ENCODE results near the gene EPS8L1. TPM values are rescaled to one million over a fixed set of nuclear protein-coding genes. Genes with fewer than 3 reads are reported as not detected.
"Not testable (repeated sequence)": the region's sequence is repeated elsewhere in the genome, so short reads cannot be mapped to it uniquely, and the experiment has no call there.

EPS8L1 gene
- total RNA-seq, 1 donor from 2014 or later, result 180 TPM

- no peaks in the 10 kb centered on the region for H3K4me1 ChIP-seq
- H3K27me3 ChIP-seq, result no peaks in the 10 kb centered on the region
- no peak overlapping the region for H3K4me3 ChIP-seq
- H3K9me3 ChIP-seq, result no peaks in the 10 kb centered on the region
- H3K36me3 ChIP-seq, result no peaks in the 10 kb centered on the region
- DNase-seq (ENCODE audit: extremely low spot score in 2 of 2), result no peak
- TF ChIP-seq CTCF (IDR thresholded peaks at IDR 0.05), result no peak
- TF ChIP-seq POLR2AphosphoS5 (IDR thresholded peaks at IDR 0.05; ENCODE audit: insufficient read depth in 1 of 2, low read depth in 1 of 2), result no peak
- TF ChIP-seq POLR2A (IDR thresholded peaks at IDR 0.05), result no peak
- H3K27ac ChIP-seq, result no peak overlapping the region
- intact Hi-C loops (cut with DNase I), result no loop called here
Measured at GRCh38 chr19:55032170-55032800, 43.4 kb upstream of the EPS8L1 start.

GRCh38 chr19:55032976-55033643 lies 42.6 kb upstream of the EPS8L1 start:
- DNase-seq (ENCODE audit: extremely low spot score in 2 of 2); intact Hi-C loops (cut with DNase I): not testable (repeated sequence)

GRCh38 chr19:55034751-55035150 lies 40.9 kb upstream of the EPS8L1 start:
- intact Hi-C loops (cut with DNase I), result no loop called here

More at GRCh38 chr19:55032976-55033643, 42.6 kb upstream of the EPS8L1 start:
- H3K36me3 ChIP-seq, H3K9me3 ChIP-seq, H3K4me1 ChIP-seq, H3K4me3 ChIP-seq, H3K27ac ChIP-seq, H3K27me3 ChIP-seq: not testable (repeated sequence)

GRCh38 chr19:55036058-55036457 lies 39.6 kb upstream of the EPS8L1 start:
- H3K27me3 ChIP-seq, result no peaks in the 10 kb centered on the region
- intact Hi-C loops (cut with DNase I), result no loop called here
- H3K4me1 ChIP-seq, result no peaks in the 10 kb centered on the region
- no peak for DNase-seq (ENCODE audit: extremely low spot score in 2 of 2)
- H3K4me3 ChIP-seq, result no peak overlapping the region
- H3K36me3 ChIP-seq, result no peaks in the 10 kb centered on the region
- H3K9me3 ChIP-seq, result no peaks in the 10 kb centered on the region
- no peak for TF ChIP-seq CTCF (IDR thresholded peaks at IDR 0.05)
- no peak for TF ChIP-seq POLR2AphosphoS5 (IDR thresholded peaks at IDR 0.05; ENCODE audit: insufficient read depth in 1 of 2, low read depth in 1 of 2)
- no peak for TF ChIP-seq POLR2A (IDR thresholded peaks at IDR 0.05)
- H3K27ac ChIP-seq, result no peak overlapping the region

More at GRCh38 chr19:55034751-55035150, 40.9 kb upstream of the EPS8L1 start:
- no peaks in the 10 kb centered on the region for H3K4me1 ChIP-seq
- H3K4me3 ChIP-seq, result no peak overlapping the region
- H3K9me3 ChIP-seq, result no peaks in the 10 kb centered on the region
- TF ChIP-seq POLR2A (IDR thresholded peaks at IDR 0.05) (no peak), POLR2AphosphoS5 (IDR thresholded peaks at IDR 0.05; ENCODE audit: insufficient read depth in 1 of 2, low read depth in 1 of 2) (no peak), CTCF (IDR thresholded peaks at IDR 0.05) (no peak)
- H3K36me3 ChIP-seq, result no peaks in the 10 kb centered on the region
- DNase-seq (ENCODE audit: extremely low spot score in 2 of 2), result no peak
- H3K27me3 ChIP-seq, result no peaks in the 10 kb centered on the region
- H3K27ac ChIP-seq, result no peak overlapping the region

GRCh38 chr19:55037603-55038002 lies 38.1 kb upstream of the EPS8L1 start:
- H3K4me3 ChIP-seq; H3K27me3 ChIP-seq; intact Hi-C loops (cut with DNase I); H3K27ac ChIP-seq; DNase-seq (ENCODE audit: extremely low spot score in 2 of 2); H3K4me1 ChIP-seq; H3K36me3 ChIP-seq; H3K9me3 ChIP-seq: not testable (repeated sequence)

- H3K4me1 ChIP-seq; DNase-seq (ENCODE audit: extremely low spot score in 2 of 2); H3K27me3 ChIP-seq; H3K4me3 ChIP-seq; intact Hi-C loops (cut with DNase I); H3K27ac ChIP-seq; H3K9me3 ChIP-seq: not testable (repeated sequence)
- H3K36me3 ChIP-seq, result peaks cover 0 to 14% of the 10 kb centered on the region in 2 donors
Measured at GRCh38 chr19:55040654-55041053, 35.0 kb upstream of the EPS8L1 start.
